Neuronal stem cell (in vitro differentiated cells): ENCODE measurements around the gene SMYD3.

ENCODE experiments used
- DNase-seq: peaks from one replicate; pipeline ENCODE4 v3.0.0-alpha.2; 2013; ENCODE audit warnings: low spot score
- H2AFZ ChIP-seq: one replicate; pipeline ENCODE4 v1.6.1; 2013; ENCODE audit warnings: mild to moderate bottlenecking, low read length, inconsistent platforms
- H2AK5ac ChIP-seq: 2 replicates; pipeline ENCODE4 v1.6.1; 2013; ENCODE audit warnings: low read depth, mild to moderate bottlenecking, inconsistent platforms, low read length, moderate library complexity, mixed read lengths
- H2BK120ac ChIP-seq: 2 replicates; pipeline ENCODE4 v1.6.1; 2013; ENCODE audit warnings: low read depth, mild to moderate bottlenecking, inconsistent platforms, low read length, moderate library complexity, mixed read lengths
- H2BK12ac ChIP-seq: one replicate; pipeline ENCODE4 v1.6.1; 2013; ENCODE audit warnings: low read length, inconsistent platforms
- H2BK15ac ChIP-seq: 2 replicates; pipeline ENCODE4 v1.6.1; 2013; ENCODE audit warnings: mild to moderate bottlenecking, low read length, inconsistent platforms, mixed read lengths
- H2BK5ac ChIP-seq: one replicate; pipeline ENCODE4 v1.6.1; 2013; ENCODE audit warnings: inconsistent platforms, mild to moderate bottlenecking, low read length, moderate library complexity
- H3K14ac ChIP-seq: one replicate; pipeline ENCODE4 v1.6.1; 2013; ENCODE audit warnings: low read length, inconsistent platforms
- H3K18ac ChIP-seq: 2 replicates; pipeline ENCODE4 v1.6.1; 2013; ENCODE audit warnings: low read length, inconsistent platforms
- H3K23ac ChIP-seq: 2 replicates; pipeline ENCODE4 v1.6.1; 2013; ENCODE audit warnings: low read depth, mild to moderate bottlenecking, mixed read lengths, low read length, inconsistent platforms; ENCODE audit not compliant: poor library complexity
- H3K27ac ChIP-seq: replicated peaks from 3 replicates; pipeline ENCODE4 v1.5.1; 2013; ENCODE audit warnings: low read length, inconsistent platforms
- H3K27me3 ChIP-seq, 3 experiments: 2 replicates each; pipeline ENCODE4 v1.6.1; 2013; ENCODE audit warnings: low read length in 3 of 3, mild to moderate bottlenecking in 2 of 3, inconsistent platforms in 1 of 3, low read depth in 1 of 3, mixed read lengths in 1 of 3, moderate library complexity in 1 of 3; ENCODE audit not compliant: control insufficient read depth in 3 of 3, insufficient read depth in 3 of 3
- H3K36me3 ChIP-seq, 2 donors: replicated peaks in 1 of 2; 2 replicates each; pipeline ENCODE4 v1.6.1; 2013; ENCODE audit warnings: low read length in 2 of 2; ENCODE audit not compliant: control insufficient read depth in 2 of 2, insufficient read depth in 2 of 2
- H3K4ac ChIP-seq: 2 replicates; pipeline ENCODE4 v1.6.1; 2013; ENCODE audit warnings: inconsistent platforms, mild to moderate bottlenecking, low read length, moderate library complexity
- H3K4me1 ChIP-seq, 2 donors: 1 replicate in 1 of 2; 2 replicates in 1 of 2; pipeline ENCODE4 v1.6.1; 2013; ENCODE audit warnings: low read length in 2 of 2, low read depth in 1 of 2; ENCODE audit not compliant: control insufficient read depth in 2 of 2, insufficient read depth in 1 of 2
- H3K4me2 ChIP-seq: one replicate; pipeline ENCODE4 v1.6.1; 2013; ENCODE audit warnings: mild to moderate bottlenecking, low read length, inconsistent platforms; ENCODE audit not compliant: insufficient read depth, poor library complexity, severe bottlenecking
- H3K4me3 ChIP-seq, 2 donors: 2 replicates each; pipeline ENCODE4 v1.5.1; 2013; ENCODE audit warnings: low read length in 2 of 2, mild to moderate bottlenecking in 2 of 2, inconsistent platforms in 1 of 2, moderate library complexity in 1 of 2
- H3K79me1 ChIP-seq: one replicate; pipeline ENCODE4 v1.6.1; 2013; ENCODE audit warnings: low read depth, mild to moderate bottlenecking, inconsistent platforms, low read length, moderate library complexity
- H3K9ac ChIP-seq: one replicate; pipeline ENCODE4 v1.6.1; 2013; ENCODE audit warnings: mild to moderate bottlenecking, low read depth, low read length, inconsistent platforms; ENCODE audit not compliant: poor library complexity
- H3K9me3 ChIP-seq, 2 donors: replicated peaks in 1 of 2; 2 replicates each; pipeline versions ENCODE3 to v1.6.1; 2013; ENCODE audit warnings: low read length in 2 of 2, mild to moderate bottlenecking in 2 of 2, inconsistent platforms in 1 of 2, low read depth in 1 of 2, mixed read lengths in 1 of 2, moderate library complexity in 1 of 2; ENCODE audit not compliant: control insufficient read depth in 2 of 2, insufficient read depth in 1 of 2
- H4K8ac ChIP-seq: one replicate; pipeline ENCODE4 v1.6.1; 2013; ENCODE audit warnings: low read depth, mild to moderate bottlenecking, inconsistent platforms, low read length, moderate library complexity
- H4K91ac ChIP-seq: one replicate; pipeline ENCODE4 v1.6.1; 2013; ENCODE audit warnings: low read length, low read depth, mild to moderate bottlenecking, inconsistent platforms; ENCODE audit not compliant: poor library complexity
- WGBS, 2 donors: extraction: QIAGEN DNeasy Blood & Tissue Kit; methylation state at CpG; one replicate each; pipeline ENCODE4 v1.1.7; 2013; ENCODE audit warnings: missing lambda C conversion rate in 2 of 2, mixed read lengths in 1 of 2; ENCODE audit not compliant: insufficient read length in 2 of 2, insufficient replicate concordance in 1 of 2; ENCODE audit errors: extremely low coverage in 2 of 2; 5-methylcytosine and 5-hydroxymethylcytosine counted together

The SMYD3 gene

DNA sequence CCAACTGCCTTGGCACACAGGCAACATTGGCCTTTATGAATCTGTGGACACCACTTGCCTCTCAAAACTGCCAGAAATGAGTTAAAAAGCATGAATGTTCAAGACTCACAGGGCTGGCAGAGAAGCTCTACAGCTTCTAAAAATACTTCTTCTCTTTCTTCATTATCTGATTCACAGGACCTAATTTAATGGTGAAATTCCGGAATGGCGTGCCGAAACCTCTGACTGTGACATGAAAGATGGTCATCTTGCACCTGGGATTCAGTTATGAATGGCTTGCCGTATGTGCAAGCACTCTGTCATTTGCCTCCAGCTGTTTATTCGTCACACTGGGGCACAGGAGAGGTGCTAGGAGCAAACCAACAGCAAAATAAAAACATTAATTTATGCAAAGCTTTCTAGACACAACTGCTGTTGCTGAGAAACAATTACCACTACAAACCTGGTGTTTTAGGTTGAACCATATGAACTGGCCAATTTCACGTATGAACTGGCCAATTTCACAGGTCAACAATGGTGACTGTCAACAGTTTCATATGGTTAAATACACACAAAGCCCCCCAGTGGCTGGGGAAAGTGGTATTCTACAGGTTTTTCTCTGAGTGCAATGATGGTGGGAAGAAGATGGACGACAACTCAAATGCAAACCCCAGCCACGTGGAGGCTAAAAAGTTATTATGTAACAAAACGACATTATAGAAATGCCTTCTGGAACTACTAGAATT is 704.0 kb downstream of the SMYD3 start:
- Histone ChIP-seq H2BK12ac (no peak overlapping the region), H3K18ac (no peak overlapping the region), H3K79me1 (no peaks in the 10 kb centered on the region), H3K23ac (no peak overlapping the region), H2BK15ac (no peak overlapping the region), H3K4me2 (no peak overlapping the region), H3K4ac (no peak overlapping the region), H3K9me3 (no peaks in the 10 kb centered on the region), H3K14ac (no peak overlapping the region), H2AK5ac (no peak overlapping the region), H2BK5ac (no peak overlapping the region), H3K27me3 (no peaks in the 10 kb centered on the region), H3K36me3 (no peaks in the 10 kb centered on the region), H3K4me1 (peaks cover 0 to 2% of the 10 kb centered on the region in 2 donors), H3K9ac (no peak overlapping the region), H3K4me3 (no peak overlapping the region), H4K91ac (no peak overlapping the region), H2BK120ac (no peak overlapping the region), H3K27ac (no peak overlapping the region), H2AFZ (no peak overlapping the region), H4K8ac (no peak overlapping the region)
- no CpG with 5 or more reads among the region's 9 CpGs for WGBS, 2 donors
- DNase-seq, result no peak

DNA sequence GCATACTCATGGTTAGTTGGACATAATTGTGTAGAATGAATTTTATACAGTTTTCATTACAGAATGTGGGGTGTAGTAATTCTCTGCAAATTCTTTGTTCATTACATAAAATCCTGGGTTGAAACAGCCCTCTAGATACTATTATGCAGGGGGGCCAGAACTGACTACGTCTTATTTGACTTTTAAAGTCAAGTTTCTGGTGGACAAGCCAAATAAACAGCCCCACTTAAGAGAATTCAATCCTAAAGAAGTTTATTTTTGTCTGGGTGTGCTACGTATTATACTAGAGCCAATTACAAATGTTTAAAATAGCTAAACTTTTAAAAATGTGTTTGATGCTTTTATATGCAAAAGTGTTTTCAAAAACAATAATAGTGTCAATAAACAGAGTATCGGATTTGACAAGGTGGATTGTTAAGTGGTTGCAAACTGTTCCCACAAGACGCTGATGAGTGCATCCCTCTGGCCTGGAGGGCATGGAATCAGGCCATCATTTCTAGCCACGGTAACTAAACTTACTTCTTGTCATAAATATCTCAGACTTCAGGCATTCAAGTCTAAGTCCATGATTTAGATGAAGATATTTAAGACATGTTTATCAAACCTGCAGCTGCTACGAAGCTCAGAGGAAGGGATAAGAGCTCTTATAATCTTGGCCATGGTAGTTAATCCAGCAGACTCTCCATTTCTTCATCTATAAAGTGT is 706.0 kb downstream of the SMYD3 start:
- Histone ChIP-seq H3K4me1 (peaks cover 0 to 2% of the 10 kb centered on the region in 2 donors), H3K79me1 (no peaks in the 10 kb centered on the region), H3K23ac (no peak overlapping the region), H3K27ac (no peak overlapping the region), H3K9me3 (no peaks in the 10 kb centered on the region), H2BK5ac (no peak overlapping the region), H3K9ac (no peak overlapping the region), H4K8ac (no peak overlapping the region), H2AFZ (no peak overlapping the region), H2AK5ac (no peak overlapping the region), H3K4me2 (no peak overlapping the region), H3K4me3 (no peak overlapping the region), H4K91ac (no peak overlapping the region), H2BK12ac (no peak overlapping the region), H3K4ac (no peak overlapping the region), H3K18ac (no peak overlapping the region), H3K14ac (no peak overlapping the region), H2BK15ac (no peak overlapping the region), H2BK120ac (no peak overlapping the region), H3K27me3 (no peaks in the 10 kb centered on the region), H3K36me3 (no peaks in the 10 kb centered on the region)
- WGBS, 2 donors, result no CpG with 5 or more reads among the region's 6 CpGs
- no peak for DNase-seq

DNA sequence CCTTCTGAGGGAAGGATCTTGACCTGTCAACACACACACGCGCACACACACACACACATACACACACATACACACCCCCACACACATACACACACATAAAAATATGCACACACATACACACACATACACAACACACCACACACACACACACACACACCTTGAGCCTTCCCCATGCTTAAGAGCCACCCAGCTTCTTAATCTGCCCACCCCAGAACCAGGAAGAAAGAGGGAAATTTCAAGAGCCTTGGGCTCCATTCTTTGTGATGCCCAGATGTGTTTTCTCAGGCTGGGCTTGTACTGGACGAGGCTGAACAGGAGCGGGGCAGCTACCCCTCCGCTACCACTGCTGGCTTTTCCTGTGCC is 708.7 kb downstream of the SMYD3 start:
- Histone ChIP-seq H4K91ac (no peak overlapping the region), H3K4me3 (no peak overlapping the region), H2AK5ac (peak overlapping the region; percentile 82), H3K14ac (no peak overlapping the region), H3K23ac (no peak overlapping the region), H2BK5ac (no peak overlapping the region), H3K27me3 (no peaks in the 10 kb centered on the region), H2BK12ac (no peak overlapping the region), H2BK15ac (peak overlapping the region; percentile 35), H3K18ac (no peak overlapping the region), H3K9ac (no peak overlapping the region), H3K27ac (no peak overlapping the region), H2AFZ (no peak overlapping the region), H3K79me1 (no peaks in the 10 kb centered on the region), H3K36me3 (no peaks in the 10 kb centered on the region), H3K9me3 (no peaks in the 10 kb centered on the region), H3K4me2 (no peak overlapping the region), H4K8ac (no peak overlapping the region), H3K4me1 (peaks cover 0 to 2% of the 10 kb centered on the region in 2 donors), H2BK120ac (no peak overlapping the region), H3K4ac (no peak overlapping the region)
- no peak for DNase-seq
- no CpG with 5 or more reads among the region's 5 CpGs for WGBS, 2 donors

DNA sequence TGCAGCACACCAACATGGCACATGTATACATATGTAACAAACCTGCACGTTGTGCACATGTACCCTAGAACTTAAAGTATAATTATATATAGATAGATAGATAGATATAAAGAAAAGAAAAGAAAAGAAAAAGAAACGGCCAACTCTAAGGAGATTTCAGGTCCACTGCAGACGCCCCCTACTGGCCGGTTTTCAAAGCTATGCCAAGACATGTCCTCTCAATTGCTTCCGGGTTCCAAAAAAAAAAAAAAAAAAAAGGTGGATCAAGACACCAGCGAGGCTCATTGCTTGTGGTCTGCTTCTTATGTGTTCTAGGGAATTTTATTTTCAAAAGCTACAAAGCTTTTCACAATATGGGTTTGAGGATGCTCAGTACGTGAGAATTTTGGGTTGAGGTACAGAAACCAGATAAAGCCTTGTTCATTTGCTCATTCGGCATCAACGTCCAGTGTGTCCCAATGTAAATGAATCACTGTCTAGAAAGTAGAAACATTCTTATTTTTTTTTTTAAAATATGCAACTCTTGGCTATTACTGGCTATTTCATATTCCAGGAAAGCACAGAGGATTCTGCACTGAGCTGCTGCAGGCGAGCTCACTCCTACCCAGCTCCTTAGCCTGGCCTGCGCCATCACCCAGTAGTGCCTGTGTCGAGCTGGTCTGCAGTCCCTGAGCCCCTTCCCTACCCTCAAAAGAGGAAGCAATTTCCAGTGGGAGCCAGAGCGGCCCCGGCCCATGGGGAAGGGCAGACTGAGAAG is 709.3 kb downstream of the SMYD3 start:
- no peak overlapping the region for H3K18ac ChIP-seq
- H2BK120ac ChIP-seq, result no peak overlapping the region
- H3K36me3 ChIP-seq, result no peaks in the 10 kb centered on the region
- no peaks in the 10 kb centered on the region for H3K9me3 ChIP-seq
- H3K4me2 ChIP-seq, result no peak overlapping the region
- no peak overlapping the region for H2BK5ac ChIP-seq
- no peak overlapping the region for H4K8ac ChIP-seq
- H3K27ac ChIP-seq, result no peak overlapping the region
- H2AK5ac ChIP-seq, result peak overlapping the region; percentile 82
- no CpG with 5 or more reads among the region's 14 CpGs for WGBS, 2 donors
- H3K14ac ChIP-seq, result no peak overlapping the region
- no peak overlapping the region for H3K9ac ChIP-seq
- no peak overlapping the region for H2BK12ac ChIP-seq
- peak overlapping the region; percentile 35 for H2BK15ac ChIP-seq
- no peak overlapping the region for H3K4ac ChIP-seq
- H3K4me1 ChIP-seq, result peaks cover 0 to 2% of the 10 kb centered on the region in 2 donors
- DNase-seq, result peak; percentile 15
- no peak overlapping the region for H2AFZ ChIP-seq
- no peak overlapping the region for H3K4me3 ChIP-seq
- H3K79me1 ChIP-seq, result no peaks in the 10 kb centered on the region
- H4K91ac ChIP-seq, result no peak overlapping the region
- H3K27me3 ChIP-seq, result no peaks in the 10 kb centered on the region
- no peak overlapping the region for H3K23ac ChIP-seq
